ENCODE data around the gene HADHB.
"Not testable (repeated sequence)": the region's sequence is repeated elsewhere in the genome, so short reads cannot be mapped to it uniquely, and the experiment has no call there.

The HADHB gene

DNA sequence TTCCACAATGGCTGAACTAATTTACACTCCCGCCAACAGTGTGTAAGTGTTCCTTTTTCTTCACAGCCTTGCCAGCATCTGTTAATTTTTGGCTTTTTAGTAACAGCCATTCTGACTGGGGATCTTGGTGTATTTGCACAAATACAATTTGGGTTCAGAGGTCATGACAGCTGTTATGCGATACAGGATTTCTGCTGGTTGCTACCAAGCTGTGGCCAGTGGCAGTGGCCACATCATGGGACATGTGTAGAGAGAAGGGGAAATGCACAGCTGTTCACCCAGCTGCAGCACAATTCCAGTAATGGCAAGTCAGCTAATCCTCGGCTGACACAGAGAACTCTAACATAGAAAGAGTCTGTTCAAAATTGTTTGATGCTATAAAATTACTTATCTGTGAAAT, 80.2 kb downstream of the HADHB start:
- H3K9me3 ChIP-seq (ENCODE audit: insufficient read depth, low read length), result no peaks in the 10 kb centered on the region
- H3K4me1 ChIP-seq (ENCODE audit: insufficient read depth, insufficient read length), result no peaks in the 10 kb centered on the region
- no peak for TF ChIP-seq YY1 (IDR thresholded peaks at IDR 0.05; ENCODE audit: insufficient read depth, insufficient read length)
- no peak for TF ChIP-seq ZNF274 (IDR thresholded peaks at IDR 0.05; ENCODE audit: low read depth, low read length)
- no peaks in the 10 kb centered on the region for H3K27me3 ChIP-seq (ENCODE audit: insufficient read depth, insufficient read length)
- no peak overlapping the region for H3K4me3 ChIP-seq (ENCODE audit: insufficient read length, low read depth)
- DNase-seq (ENCODE audit: low read depth, low spot score), result no peak
- H3K36me3 ChIP-seq (ENCODE audit: insufficient read depth, insufficient read length, low read length), result no peaks in the 10 kb centered on the region
- no peak overlapping the region for H3K9ac ChIP-seq (ENCODE audit: insufficient read length, low read depth)

DNA sequence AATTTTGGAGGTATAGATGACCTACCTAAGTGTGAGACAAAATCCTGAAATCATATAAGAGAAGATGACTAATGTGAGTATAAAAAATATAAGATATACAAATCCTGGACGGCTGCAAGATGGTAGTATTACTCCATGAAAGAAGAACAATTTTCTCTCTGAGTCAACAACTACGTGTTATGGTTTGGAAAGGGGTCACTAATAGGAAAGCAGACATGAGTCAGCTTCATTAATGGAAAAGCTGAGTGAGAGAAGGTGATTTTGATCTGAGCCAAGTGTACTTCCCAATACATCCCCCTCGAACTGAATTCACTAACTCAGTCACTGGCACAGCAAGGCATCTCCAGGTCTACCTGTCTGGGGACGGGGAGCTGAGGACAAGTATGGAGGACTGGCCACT, 81.1 kb downstream of the HADHB start:
- TF ChIP-seq SUZ12 (IDR thresholded peaks at IDR 0.05; ENCODE audit: extremely low read depth, insufficient read depth, insufficient read length) (no peak), ZNF274 (IDR thresholded peaks at IDR 0.05; ENCODE audit: low read depth, low read length) (no peak), YY1 (IDR thresholded peaks at IDR 0.05; ENCODE audit: insufficient read depth, insufficient read length) (no peak)
- Histone ChIP-seq H3K9ac (ENCODE audit: insufficient read length, low read depth) (no peak overlapping the region), H3K4me1 (ENCODE audit: insufficient read depth, insufficient read length) (peaks cover 3% of the 10 kb centered on the region), H3K9me3 (ENCODE audit: insufficient read depth, low read length) (no peaks in the 10 kb centered on the region), H3K4me3 (ENCODE audit: insufficient read length, low read depth) (no peak overlapping the region), H3K36me3 (ENCODE audit: insufficient read depth, insufficient read length, low read length) (no peaks in the 10 kb centered on the region), H3K27me3 (ENCODE audit: insufficient read depth, insufficient read length) (no peaks in the 10 kb centered on the region)
- no peak for DNase-seq (ENCODE audit: low read depth, low spot score)

DNA sequence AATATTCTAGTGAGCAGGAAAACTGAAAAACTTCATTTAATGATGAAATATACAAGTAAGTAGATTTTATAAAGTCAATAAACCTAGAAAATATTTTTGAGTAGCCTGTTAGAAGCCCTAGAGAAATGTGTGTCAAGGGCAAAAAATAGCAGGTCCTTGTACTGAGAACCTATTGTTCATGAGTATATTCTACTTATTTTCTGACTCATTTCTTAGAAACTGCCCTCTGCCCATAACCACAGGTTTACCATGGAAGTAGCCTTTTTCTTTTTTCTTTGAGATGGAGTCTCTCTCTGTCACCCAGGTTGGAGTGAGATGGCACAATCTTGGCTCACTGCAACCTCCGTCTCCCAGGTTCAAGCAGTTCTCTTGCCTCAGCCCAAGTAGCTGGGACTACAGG, 81.8 kb downstream of the HADHB start:
- Histone ChIP-seq H3K27me3 (ENCODE audit: insufficient read depth, insufficient read length) (no peaks in the 10 kb centered on the region), H3K4me1 (ENCODE audit: insufficient read depth, insufficient read length) (peaks cover 3% of the 10 kb centered on the region), H3K4me3 (ENCODE audit: insufficient read length, low read depth) (no peak overlapping the region), H3K9ac (ENCODE audit: insufficient read length, low read depth) (no peak overlapping the region), H3K9me3 (ENCODE audit: insufficient read depth, low read length) (no peaks in the 10 kb centered on the region), H3K36me3 (ENCODE audit: insufficient read depth, insufficient read length, low read length) (no peaks in the 10 kb centered on the region)
- TF ChIP-seq ZNF274 (IDR thresholded peaks at IDR 0.05; ENCODE audit: low read depth, low read length) (no peak), YY1 (IDR thresholded peaks at IDR 0.05; ENCODE audit: insufficient read depth, insufficient read length) (no peak), SUZ12 (IDR thresholded peaks at IDR 0.05; ENCODE audit: extremely low read depth, insufficient read depth, insufficient read length) (no peak)
- DNase-seq (ENCODE audit: low read depth, low spot score), result no peak

DNA sequence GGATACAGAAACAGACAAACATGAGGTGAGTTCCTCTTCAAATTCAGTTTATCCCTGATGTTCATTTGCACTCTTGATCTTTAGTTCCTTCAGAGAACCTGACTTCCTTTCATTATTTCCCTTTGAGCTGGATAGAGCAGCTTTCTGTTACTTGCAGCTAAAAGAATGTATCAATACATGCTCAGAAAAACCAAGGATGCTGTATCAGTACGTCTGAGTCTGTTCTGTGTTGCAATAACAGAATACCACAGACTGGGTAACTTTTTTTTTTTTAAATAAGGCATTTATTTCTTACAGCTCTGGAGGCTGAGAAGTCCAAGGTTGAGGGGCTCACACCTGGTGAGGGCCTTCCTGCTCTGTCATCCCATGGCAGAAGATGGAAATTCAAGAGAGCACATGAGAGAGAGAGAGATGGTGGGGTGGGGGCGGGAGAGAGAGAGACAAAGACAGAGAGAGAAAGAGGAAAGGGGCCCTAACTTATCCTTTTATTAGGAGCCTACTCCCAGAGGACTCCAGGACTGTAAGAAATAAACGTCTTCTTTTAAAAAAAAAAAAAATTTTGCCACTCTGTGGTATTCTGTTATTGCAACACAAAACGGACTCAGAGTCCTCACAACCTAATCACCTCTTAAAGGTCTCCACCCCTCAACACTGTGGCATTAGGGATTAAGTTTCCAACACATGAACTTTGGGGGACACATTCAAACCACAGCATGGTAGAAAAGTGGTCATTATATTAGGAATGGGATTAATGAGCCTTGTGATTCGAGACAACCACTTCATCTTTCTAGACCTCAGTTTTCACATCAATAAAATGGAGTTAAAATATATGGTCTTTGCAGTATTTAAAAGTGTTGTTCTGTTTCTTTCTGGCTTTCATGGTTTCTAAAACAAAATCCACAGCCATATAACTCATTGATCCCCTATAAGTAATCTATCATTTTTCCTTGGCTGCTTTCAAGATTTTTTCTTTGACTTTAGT, 82.8 kb downstream of the HADHB start:
- H3K27me3 ChIP-seq (ENCODE audit: insufficient read depth, insufficient read length), result no peaks in the 10 kb centered on the region
- DNase-seq (ENCODE audit: low read depth, low spot score), result no peak
- H3K9me3 ChIP-seq (ENCODE audit: insufficient read depth, low read length), result no peaks in the 10 kb centered on the region
- H3K4me1 ChIP-seq (ENCODE audit: insufficient read depth, insufficient read length), result peaks cover 3% of the 10 kb centered on the region
- no peak overlapping the region for H3K4me3 ChIP-seq (ENCODE audit: insufficient read length, low read depth)
- H3K9ac ChIP-seq (ENCODE audit: insufficient read length, low read depth), result no peak overlapping the region
- no peaks in the 10 kb centered on the region for H3K36me3 ChIP-seq (ENCODE audit: insufficient read depth, insufficient read length, low read length)
- TF ChIP-seq SUZ12 (IDR thresholded peaks at IDR 0.05; ENCODE audit: extremely low read depth, insufficient read depth, insufficient read length), result no peak
- TF ChIP-seq ZNF274 (IDR thresholded peaks at IDR 0.05; ENCODE audit: low read depth, low read length), result no peak
- no peak for TF ChIP-seq YY1 (IDR thresholded peaks at IDR 0.05; ENCODE audit: insufficient read depth, insufficient read length)

DNA sequence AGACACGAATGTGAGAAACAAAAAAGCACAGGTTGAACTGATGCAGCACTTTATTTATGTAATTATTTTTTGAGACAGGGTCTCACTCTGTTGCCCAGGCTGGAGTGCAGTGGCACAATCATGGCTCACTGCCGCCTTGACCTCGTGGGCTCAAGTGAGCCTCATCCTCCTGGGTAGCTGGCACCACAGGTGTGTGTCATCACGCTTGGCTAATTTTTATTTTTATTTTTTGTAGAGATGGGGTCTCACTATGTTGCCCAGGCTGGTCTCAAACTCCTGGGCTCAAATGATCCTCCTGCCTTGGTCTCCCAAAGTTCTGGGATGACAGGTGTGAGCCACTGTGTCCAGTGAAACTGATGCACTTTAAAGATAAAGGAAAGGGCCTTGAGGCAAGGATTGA, 84.3 kb downstream of the HADHB start:
- H3K4me1 ChIP-seq (ENCODE audit: insufficient read depth, insufficient read length); H3K4me3 ChIP-seq (ENCODE audit: insufficient read length, low read depth); DNase-seq (ENCODE audit: low read depth, low spot score); H3K27me3 ChIP-seq (ENCODE audit: insufficient read depth, insufficient read length); H3K9ac ChIP-seq (ENCODE audit: insufficient read length, low read depth); H3K9me3 ChIP-seq (ENCODE audit: insufficient read depth, low read length); H3K36me3 ChIP-seq (ENCODE audit: insufficient read depth, insufficient read length, low read length): not testable (repeated sequence)

DNA sequence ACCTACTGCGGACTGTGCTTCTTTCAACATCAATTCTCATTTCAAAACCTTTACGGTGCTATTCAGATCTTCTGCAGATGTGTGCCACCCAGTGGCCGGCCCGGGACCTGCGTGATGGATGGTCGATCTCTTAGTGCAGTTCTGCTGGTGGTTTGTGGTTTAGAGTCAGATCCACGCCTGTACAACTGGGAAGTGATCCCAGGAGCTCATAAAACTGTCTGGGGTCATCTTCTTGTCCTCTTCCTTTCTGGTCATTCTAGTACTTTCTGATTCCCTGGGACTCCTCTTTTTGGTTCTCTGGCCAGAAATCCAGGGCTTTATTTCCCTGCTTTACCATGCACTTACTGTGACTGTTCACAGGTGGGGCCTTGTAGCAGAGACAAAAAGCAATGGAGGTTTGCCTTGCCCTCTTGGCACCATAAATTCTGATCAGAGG, 85.4 kb downstream of the HADHB start:
- DNase-seq (ENCODE audit: low read depth, low spot score), result no peak
- Histone ChIP-seq H3K9ac (ENCODE audit: insufficient read length, low read depth) (no peak overlapping the region), H3K36me3 (ENCODE audit: insufficient read depth, insufficient read length, low read length) (no peaks in the 10 kb centered on the region), H3K4me3 (ENCODE audit: insufficient read length, low read depth) (no peak overlapping the region), H3K9me3 (ENCODE audit: insufficient read depth, low read length) (no peaks in the 10 kb centered on the region), H3K27me3 (ENCODE audit: insufficient read depth, insufficient read length) (no peaks in the 10 kb centered on the region), H3K4me1 (ENCODE audit: insufficient read depth, insufficient read length) (peaks cover 3% of the 10 kb centered on the region)
- TF ChIP-seq YY1 (IDR thresholded peaks at IDR 0.05; ENCODE audit: insufficient read depth, insufficient read length) (no peak), ZNF274 (IDR thresholded peaks at IDR 0.05; ENCODE audit: low read depth, low read length) (no peak), SUZ12 (IDR thresholded peaks at IDR 0.05; ENCODE audit: extremely low read depth, insufficient read depth, insufficient read length) (no peak)

DNA sequence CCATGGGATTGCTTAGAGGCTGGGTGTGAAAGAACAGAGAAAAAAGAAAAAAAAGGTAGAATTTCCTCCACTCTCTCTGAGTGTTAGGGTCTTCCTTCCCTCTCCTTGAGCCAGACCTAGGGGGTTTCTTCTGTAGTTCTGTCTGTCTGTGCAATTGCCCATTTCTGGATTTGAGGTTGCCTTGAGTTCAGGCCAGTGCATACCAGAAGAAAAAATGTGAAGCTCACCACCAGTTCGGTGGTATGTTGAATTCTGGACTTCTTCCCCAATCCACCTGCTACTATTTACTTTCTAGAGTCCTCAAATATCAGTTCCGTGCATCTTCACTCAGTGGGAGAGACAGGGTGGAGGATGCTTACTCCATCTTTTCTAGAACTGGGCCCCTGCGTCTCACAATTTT, 85.9 kb downstream of the HADHB start:
- DNase-seq (ENCODE audit: low read depth, low spot score), result no peak
- Histone ChIP-seq H3K4me1 (ENCODE audit: insufficient read depth, insufficient read length) (peaks cover 3% of the 10 kb centered on the region), H3K9ac (ENCODE audit: insufficient read length, low read depth) (no peak overlapping the region)

DNA sequence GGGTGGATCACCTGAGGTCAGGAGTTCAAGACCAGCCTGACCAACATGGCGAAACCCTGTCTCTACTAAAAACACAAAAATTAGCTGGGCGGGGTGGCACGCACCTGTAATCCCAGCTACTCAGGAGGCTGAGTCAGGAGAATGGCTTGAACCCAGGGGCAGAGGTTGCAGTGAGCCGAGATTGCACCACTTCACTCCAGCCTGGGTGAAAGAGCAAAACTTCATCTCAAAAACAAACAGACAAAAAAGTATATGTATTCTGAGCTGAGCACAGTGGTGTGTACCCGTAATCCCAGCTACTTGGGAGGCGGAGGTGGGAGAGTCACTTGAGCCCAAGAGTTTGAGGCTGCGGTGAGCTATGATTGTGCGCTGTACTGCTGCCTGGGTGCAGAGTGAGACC, 86.6 kb downstream of the HADHB start:
- H3K4me1 ChIP-seq (ENCODE audit: insufficient read depth, insufficient read length); H3K27me3 ChIP-seq (ENCODE audit: insufficient read depth, insufficient read length); H3K9me3 ChIP-seq (ENCODE audit: insufficient read depth, low read length); H3K4me3 ChIP-seq (ENCODE audit: insufficient read length, low read depth); H3K36me3 ChIP-seq (ENCODE audit: insufficient read depth, insufficient read length, low read length); H3K9ac ChIP-seq (ENCODE audit: insufficient read length, low read depth); DNase-seq (ENCODE audit: low read depth, low spot score): not testable (repeated sequence)

More for the DNA sequence above, 85.9 kb downstream of the HADHB start:
- Histone ChIP-seq H3K9me3 (ENCODE audit: insufficient read depth, low read length) (no peaks in the 10 kb centered on the region), H3K4me3 (ENCODE audit: insufficient read length, low read depth) (no peak overlapping the region), H3K27me3 (ENCODE audit: insufficient read depth, insufficient read length) (no peaks in the 10 kb centered on the region), H3K36me3 (ENCODE audit: insufficient read depth, insufficient read length, low read length) (no peaks in the 10 kb centered on the region)
- TF ChIP-seq SUZ12 (IDR thresholded peaks at IDR 0.05; ENCODE audit: extremely low read depth, insufficient read depth, insufficient read length), result no peak
- no peak for TF ChIP-seq YY1 (IDR thresholded peaks at IDR 0.05; ENCODE audit: insufficient read depth, insufficient read length)
